GM18873 (cell line): ENCODE data around the gene PELI3.

Experiments
- ATAC-seq: cut with Tn5 transposase; IDR thresholded peaks from one replicate; pipeline ENCODE4 v1.9.1; 2021; ENCODE audit warnings: mild to moderate bottlenecking, moderate library complexity, moderate number of reproducible peaks; ENCODE audit not compliant: unreplicated experiment, low FRiP score

PELI3 gene

GRCh38 chr11:66473608-66474515 is 7.2 kb downstream of the PELI3 start:
- no peak for ATAC-seq

- no peak for ATAC-seq
These were observed 8.9 kb downstream of the PELI3 start for GRCh38 chr11:66475349-66476172.

- ATAC-seq: no peak
These were observed 9.6 kb downstream of the PELI3 start for GRCh38 chr11:66476173-66476840.

- ATAC-seq: no peak
These were observed 10.1 kb downstream of the PELI3 start for GRCh38 chr11:66476841-66477251.

DNA sequence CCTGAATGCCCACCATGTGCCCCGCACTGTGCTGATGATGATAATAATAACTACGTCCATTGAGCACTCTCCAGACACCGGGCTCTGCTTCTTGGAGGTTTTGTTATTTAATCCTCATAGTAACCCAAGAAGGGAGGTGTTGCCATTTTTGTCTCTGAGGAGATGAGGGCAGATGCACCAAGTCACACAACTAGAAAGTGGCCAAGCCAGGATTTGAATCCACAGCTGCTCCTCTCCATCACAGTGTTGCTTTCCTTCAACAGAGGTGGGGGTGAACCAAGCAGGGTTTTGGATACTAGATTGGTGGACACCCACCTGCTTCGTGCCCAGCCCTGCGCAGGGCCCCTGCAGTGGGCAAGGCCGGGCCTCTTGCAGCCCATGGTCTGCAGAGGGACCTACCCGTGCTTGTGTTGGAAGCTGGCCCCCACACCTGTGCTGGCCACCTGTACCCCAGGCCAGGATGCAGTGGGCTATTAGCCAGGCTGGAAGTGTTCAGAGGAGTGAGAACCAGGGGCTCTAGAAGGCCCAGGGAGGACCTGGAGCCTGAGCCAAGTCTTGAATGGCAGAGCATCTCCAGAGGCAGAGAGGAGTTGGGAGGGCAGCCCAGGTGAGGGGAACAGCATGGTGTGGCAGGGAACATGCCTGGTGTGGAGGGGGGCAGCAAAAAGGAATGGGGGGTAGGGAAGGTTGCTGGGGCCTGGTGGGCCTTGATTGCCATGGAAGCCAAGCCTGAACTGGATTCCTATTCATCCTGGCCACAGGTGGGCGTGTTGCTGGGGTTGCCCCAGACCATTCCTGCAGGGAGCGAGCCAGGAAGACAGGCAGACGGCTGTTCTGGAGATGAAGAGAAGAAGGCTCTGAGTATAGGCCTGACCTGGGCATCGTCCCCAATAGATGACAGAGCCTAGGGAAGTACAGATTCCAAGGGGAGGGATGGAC is 10.8 kb downstream of the PELI3 start:
- ATAC-seq: no peak

- ATAC-seq: no peak
These were observed 12.2 kb downstream of the PELI3 start for GRCh38 chr11:66478729-66479393.

GRCh38 chr11:66479394-66480116 is 12.8 kb downstream of the PELI3 start:
- no peak for ATAC-seq

DNA sequence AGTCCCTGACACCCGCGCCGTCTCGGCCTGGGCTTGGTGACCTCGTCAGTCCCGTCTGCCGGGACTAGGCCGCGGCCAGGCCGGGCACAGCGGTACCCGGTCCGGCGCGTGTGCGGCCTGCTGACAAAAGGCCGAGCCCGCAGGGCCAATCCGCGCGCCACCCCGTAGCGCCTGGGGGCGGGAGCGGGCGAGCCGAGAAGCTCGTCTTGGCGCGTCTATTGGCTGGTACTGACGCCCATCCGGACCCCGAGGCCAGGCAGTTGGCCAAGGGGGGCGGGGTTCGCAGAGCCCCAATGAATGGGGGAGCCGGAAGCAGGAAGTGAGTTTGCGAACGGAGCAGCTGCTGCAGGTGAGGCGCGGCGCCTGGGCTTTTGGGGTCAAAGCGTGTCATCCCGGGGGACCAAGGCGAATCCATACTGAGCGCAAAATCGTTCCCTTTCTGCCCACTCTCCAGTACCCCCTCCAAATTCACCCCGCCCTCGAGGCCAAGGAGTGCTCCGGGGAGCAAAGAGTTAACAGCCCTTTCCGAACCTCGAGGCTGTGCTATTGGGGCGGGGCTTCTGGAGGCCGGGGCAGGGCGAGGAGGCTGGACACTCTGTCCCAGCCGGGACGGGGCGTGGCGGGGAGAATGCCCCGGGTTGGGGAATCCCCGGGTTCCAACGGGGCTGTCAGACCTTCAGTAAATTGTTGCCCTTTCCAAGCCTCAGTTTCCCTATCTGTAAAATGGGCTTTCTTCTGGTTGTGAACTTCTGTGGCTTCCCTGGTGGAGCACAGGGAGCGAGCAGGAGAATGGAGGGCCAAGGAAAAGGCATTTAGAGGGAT is 13.6 kb downstream of the PELI3 start, which contains the start of gene DPP3:
TSS of gene DPP3 (plus strand) at position 318 of the 822 bp plus-strand sequence. CDS start 1,767 bp downstream, outside the sequence.
- peak; percentile 72 for ATAC-seq

GRCh38 chr11:66484806-66485380 is 18.2 kb downstream of the PELI3 start:
- no peak for ATAC-seq

DNA sequence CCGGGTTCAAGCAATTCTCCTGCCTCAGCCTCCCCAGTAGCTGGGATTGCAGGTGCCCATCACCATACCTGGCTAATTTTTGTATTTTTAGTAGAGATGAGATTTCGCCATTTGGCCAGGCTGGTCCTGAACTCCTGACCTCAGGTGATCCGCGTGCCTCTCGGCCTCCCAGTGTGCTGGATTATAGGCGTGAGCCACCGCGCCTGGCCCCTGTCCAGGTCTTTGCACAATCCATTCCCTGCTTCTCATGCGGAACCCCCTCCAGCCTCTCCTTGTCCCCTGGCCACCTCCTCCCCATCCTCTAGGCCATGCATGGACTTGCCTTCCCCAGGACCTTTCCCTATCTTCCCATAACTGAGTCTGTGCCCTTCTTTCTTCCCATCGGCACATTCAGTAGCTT is 22.3 kb downstream of the PELI3 start:
- no peak for ATAC-seq

GRCh38 chr11:66489636-66490035 is 22.9 kb downstream of the PELI3 start:
- ATAC-seq: no peak

- no peak for ATAC-seq
These were observed 24.7 kb downstream of the PELI3 start for GRCh38 chr11:66491315-66491935.

DNA sequence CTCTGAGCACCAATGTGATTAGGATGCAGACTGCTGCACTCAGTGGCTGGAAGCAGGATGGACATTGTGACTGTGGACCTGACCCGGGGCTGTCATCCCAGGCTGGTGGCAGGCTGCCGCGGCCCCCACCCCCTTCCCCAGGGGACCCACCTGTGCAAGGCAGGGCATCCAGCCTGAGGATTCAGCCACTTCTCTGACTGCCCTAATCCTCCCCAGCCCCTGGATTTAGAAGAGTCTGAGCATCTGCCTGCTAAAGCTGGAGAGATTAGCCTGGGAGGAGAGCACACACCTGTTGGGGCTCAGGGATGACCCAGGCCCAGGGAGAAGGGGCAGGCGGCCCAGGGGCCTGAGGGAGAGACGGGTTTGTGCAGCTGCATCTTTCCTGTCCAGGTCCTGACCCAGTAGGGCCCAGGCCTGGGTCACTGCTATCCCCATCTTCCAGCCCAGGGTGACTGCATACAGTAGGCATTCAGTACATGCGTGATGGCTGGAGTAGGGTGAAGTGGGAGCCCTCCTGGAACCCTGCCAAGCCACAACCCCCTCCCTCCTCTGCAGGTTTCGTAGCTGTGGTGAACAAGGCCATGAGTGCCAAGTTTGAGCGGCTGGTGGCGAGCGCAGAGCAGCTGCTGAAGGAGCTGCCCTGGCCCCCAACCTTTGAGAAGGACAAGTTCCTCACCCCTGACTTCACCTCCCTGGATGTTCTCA is 25.6 kb downstream of the PELI3 start:
- ATAC-seq: no peak

- no peak for ATAC-seq
These were observed 26.4 kb downstream of the PELI3 start for GRCh38 chr11:66493130-66493529.

- no peak for ATAC-seq
These were observed 27.8 kb downstream of the PELI3 start for GRCh38 chr11:66494458-66494857.

DNA sequence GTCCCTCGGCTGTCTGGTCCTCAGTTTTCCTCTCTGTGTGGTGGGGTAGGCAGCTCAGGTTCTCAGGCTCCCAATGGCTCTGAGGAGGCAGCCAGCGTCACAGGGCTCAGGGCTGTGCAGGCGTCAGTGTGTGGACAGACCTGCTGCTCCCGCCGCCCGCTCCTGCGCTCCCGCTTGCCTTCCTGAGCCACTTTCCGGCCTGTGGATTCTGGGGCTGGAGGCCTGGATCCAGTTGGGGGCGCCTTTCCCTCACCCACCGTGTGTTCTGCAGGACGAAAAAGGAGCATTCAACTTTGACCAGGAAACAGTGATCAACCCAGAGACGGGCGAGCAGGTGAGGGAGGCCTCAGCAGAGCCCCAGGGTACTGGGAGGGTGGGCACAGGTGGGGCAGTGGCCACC is 28.2 kb downstream of the PELI3 start:
- no peak for ATAC-seq
